ENCODE measurements around the gene GDPD5.

GRCh38 chr11:75566763-75567279 is 41.1 kb upstream of the GDPD5 start:
- TF ChIP-seq CTCF (IDR thresholded peaks at IDR 0.05; ENCODE audit: extremely low read depth in 1 of 2, insufficient read depth in 1 of 2, low read depth in 1 of 2, low read length in 2 of 2) (no peak), POLR2AphosphoS5 (IDR thresholded peaks at IDR 0.05; ENCODE audit: insufficient read depth, low read depth, low read length) (no peak), EZH2 (IDR thresholded peaks at IDR 0.05; ENCODE audit: borderline replicate concordance, low read depth, low read length, severe bottlenecking) (no peak), POLR2A (IDR thresholded peaks at IDR 0.05; ENCODE audit: low read depth, low read length) (no peak), MAX (IDR thresholded peaks at IDR 0.05; ENCODE audit: insufficient read depth, insufficient read length) (no peak)

Measured in endothelial cell of umbilical vein (primary cell).